Anterior cingulate cortex (tissue), 58 donors: ENCODE measurements around the gene TNFAIP8L2.
A peak's percentile ranks its signal among the peaks of the same experiment; 100 is the strongest.

Experiments used
- DNase-seq, 58 donors: peaks; one replicate each; lab custom pipeline; 2025; lab: John Stamatoyannopoulos, UW

TNFAIP8L2 gene

GRCh38 chr1:151156515-151156819 lies at the start of gene TNFAIP8L2:
TNFAIP8L2 (plus strand) TSS chr1:151156649; CDS start chr1:151158698, 2,049 bp downstream.
- peak in 5 of 58 donors; percentile 11 to 18 (median 16) for DNase-seq

DNA sequence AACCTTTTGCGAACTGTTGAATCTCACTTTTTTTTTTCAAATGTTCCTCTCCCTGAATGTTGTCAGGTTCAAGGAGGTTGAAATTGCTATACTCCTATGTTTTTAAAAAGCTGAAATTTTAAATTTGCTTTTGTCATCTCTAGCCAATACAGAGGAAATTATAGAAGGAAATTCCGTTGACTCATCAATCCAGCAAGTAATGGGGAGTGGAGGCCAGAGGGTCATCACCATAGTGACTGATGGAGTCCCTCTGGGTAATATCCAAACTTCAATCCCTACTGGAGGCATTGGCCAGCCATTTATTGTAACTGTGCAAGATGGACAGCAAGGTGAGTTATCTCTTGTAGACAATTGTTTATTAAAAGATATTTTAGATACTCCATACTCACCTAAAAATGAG lies 49.6 kb upstream of the TNFAIP8L2 start:
- DNase-seq: no peak

DNA sequence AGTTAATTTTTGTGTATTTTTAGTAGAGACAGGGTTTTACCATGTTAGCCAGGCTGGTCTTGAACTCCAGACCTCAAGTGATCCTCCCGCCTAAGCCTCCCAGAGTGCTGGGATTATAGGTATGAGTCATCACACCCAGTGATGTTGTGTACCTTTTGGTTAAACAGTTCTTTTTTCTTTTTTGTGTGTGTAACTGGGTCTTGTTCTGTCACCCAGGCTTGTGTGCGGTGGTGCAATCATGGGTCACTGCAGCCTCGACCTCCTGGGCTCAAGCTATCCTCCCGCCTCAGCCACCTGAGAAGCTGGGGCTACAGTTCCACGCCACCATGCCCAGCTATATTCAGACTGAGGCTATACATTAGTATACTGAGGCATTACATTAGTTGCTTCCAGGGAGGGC lies 48.1 kb upstream of the TNFAIP8L2 start:
- DNase-seq: no peak

DNA sequence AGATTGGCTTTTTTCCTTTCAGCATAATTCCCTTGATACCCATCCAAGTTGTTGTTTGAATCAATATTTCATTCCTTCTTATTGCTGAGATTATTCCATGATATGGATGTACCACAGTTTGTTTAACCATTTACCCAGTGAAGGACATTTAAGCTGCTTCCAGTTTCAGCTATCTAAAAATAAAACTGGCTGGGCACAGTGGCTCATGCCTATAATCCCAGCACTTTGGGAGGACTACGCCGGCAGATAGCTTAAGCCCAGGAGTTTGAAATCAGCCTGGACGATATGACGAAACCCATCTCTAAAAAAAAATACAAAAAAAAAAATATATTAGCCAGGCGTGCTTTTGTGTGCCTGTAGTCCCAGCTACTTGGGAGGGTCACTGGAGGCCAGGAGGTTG lies 42.6 kb upstream of the TNFAIP8L2 start:
- no peak for DNase-seq

DNA sequence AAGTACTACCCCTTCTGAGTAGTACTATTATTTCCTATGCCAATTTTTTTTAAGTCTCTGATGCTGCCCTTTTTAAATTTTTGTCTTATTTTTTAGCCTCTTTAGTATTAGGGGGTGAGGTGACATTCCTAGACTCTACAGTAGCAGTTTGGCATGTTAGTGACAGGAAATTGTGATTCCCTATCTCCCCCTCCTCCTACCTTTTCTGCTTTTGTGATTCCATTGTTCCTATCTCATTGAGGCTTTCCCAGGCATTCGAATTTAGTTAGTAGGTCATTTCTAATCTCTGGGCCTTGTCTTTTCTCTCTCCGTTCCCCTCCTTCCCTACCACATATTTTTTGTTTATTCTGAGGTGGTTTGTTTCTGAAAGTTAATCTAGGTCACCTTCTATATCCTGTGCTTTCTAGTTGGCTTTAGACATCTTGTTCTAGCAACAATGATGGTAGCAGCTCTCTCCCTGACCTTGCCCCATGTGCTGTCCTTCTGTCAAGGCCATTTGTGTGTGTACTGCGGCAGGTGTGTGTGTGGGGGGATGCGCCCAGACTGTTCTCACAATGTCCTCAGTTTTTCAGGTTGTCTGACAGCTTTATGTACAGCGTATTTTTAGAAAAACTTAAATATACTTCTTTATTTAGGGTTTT lies 31.6 kb upstream of the TNFAIP8L2 start:
- DNase-seq: no peak

DNA sequence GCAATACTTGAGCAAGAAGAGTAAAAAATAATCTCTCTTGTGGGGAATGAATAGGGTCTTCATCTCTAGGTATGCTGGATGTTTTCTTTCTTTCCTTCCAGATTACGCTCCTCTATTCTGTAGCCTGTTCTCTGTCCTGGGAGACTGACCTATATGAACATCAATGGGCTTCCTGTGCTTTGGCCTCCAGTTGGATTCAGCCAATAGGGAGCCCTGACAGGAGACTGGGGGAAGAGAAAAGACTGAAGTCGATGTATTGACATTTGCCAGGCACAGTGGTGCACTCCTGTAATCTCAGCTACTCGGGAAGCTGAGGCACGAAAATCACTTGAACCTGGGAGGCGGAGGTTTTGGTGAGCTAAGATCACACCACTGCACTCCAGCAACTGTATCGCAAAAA lies 27.6 kb upstream of the TNFAIP8L2 start:
- no peak for DNase-seq

DNA sequence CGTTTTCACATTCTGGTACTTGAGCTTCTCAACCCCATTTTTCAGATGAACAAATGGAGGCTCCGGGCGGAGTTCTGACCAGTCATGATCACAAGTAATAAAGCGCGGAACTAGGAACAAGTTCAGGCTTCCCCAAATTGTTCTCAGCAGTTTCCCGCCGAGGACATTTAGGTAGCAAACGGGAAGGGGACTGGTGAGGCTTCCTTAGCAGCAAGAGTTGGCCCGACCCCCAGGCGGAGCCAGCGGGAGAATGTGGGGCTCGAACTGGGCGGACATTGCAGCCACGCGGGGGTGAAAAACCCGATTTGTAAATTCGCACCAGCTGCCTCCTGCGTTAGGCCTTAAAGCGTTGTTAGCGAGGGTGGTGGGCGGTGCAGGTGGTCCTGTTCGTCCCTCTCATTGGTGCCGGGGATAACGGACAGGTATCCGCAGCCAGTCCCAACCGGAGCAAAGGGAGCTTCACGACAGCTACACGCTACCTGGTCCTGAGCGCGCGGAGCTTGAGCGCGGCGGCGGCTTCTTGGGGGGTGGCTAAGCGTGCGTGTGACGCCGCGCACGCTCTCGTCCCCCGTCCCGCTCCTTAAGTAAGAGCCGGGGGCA lies 25.4 kb upstream of the TNFAIP8L2 start:
- peak in 55 of 58 donors; percentile 21 to 90 (median 60) for DNase-seq

- peak in 2 of 58 donors; percentile 7 to 12 for DNase-seq
These were observed 24.6 kb upstream of the TNFAIP8L2 start for GRCh38 chr1:151131701-151132334.

DNA sequence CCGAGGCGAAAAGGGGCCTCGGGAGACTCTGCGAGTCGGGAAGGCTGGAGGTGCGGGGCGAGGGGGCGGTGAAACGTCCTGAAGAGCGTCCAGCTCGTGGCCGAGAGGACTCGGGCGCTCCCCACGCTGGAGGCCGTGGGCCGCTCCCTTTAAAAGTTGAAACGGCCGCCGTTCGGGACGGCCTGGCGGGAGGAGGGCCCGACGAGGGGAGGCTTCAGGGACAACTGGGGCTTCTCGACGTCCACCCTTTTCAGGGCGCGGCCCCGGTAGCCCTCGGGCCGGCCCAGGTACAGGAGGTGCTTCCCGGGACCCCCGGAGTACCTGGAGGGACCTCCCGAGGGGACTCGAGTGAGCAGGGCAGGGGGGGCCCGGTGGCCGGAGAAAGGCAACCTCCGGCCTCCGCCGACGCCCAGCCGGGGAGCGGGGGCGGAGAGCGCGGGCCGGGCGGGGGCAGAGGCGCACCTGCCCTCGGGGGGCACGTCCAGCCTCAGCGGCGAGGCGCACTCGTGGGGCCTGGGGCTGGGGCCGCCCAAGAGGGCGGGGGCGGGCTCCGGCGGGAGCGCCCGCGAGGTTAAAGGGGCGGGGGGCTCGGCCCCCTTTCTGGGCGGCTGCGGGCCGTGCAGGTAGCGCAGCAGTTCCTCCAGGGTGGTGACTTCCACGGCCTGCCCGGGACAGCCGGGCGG lies 24.0 kb upstream of the TNFAIP8L2 start:
- no peak for DNase-seq

GRCh38 chr1:151133018-151133806 lies 23.2 kb upstream of the TNFAIP8L2 start:
- no peak for DNase-seq

- DNase-seq: no peak
These were observed 22.1 kb upstream of the TNFAIP8L2 start for GRCh38 chr1:151134396-151134795.

GRCh38 chr1:151134991-151135390 lies 21.5 kb upstream of the TNFAIP8L2 start:
- no peak for DNase-seq

GRCh38 chr1:151135433-151136385 lies 20.7 kb upstream of the TNFAIP8L2 start:
- no peak for DNase-seq

GRCh38 chr1:151137789-151138188 lies 18.7 kb upstream of the TNFAIP8L2 start:
- DNase-seq: no peak

- no peak for DNase-seq
These were observed 13.9 kb upstream of the TNFAIP8L2 start for GRCh38 chr1:151142411-151143056.

DNA sequence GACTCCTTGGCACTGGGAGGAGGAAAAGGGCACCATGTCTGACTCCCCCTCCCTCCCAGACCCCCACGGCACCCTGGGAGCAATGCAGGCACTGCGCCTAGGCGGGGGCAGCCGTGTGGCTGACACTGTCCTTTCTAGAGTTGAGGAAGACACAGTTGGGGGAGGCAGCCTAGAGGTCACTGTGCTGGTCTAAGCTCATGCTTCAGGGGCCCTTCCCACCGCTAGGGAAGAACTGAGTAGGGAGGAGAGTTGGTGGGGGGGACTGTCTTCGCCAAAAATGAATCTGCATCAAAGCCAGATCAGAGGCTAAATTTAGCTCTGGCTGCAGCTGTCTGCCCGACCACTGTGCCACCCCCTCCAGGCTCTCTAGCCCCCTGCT lies 13.4 kb upstream of the TNFAIP8L2 start:
- peak in 1 of 58 donors; percentile 44 for DNase-seq

DNA sequence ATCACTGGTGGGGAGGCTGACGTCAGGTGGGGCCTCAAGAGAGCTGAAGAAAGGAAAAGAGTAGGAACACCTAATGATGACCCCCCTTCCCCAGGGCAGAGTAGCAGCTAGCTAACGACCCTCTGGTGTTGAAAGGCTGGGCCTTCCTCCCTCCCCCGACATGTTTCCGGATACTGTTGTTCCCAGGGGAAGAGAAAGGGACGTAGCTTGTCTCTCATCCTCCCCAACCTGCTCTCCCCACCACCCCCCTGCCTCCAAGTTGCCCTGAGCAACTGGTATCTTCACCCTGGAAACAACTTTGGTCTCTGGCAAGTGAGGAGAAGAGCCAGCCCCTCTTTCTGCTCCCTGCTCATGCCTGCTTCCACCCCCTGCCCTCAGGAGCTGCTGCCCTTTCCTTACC lies 12.5 kb upstream of the TNFAIP8L2 start:
- no peak for DNase-seq

- no peak for DNase-seq
These were observed 11.8 kb upstream of the TNFAIP8L2 start for GRCh38 chr1:151144474-151145303.
